Type B pancreatic cell (in vitro differentiated cells): ENCODE data around the gene PDGFA. TPM values are rescaled to one million over a fixed set of nuclear protein-coding genes. Genes with fewer than 3 reads are reported as not detected.

Experiments
- DNase-seq: peaks from one replicate; pipeline ENCODE4 v3.0.0; 2021; ENCODE audit warnings: mixed read lengths; ENCODE audit not compliant: unreplicated experiment; ENCODE audit errors: extremely low spot score
- H3K27ac Mint-ChIP-seq: 2 replicates; pipeline ENCODE4 v1.8.0; 2021; ENCODE audit warnings: mild to moderate bottlenecking, mixed read lengths
- H3K27me3 Mint-ChIP-seq: 2 replicates; pipeline ENCODE4 v1.8.0; 2021; ENCODE audit warnings: mixed read lengths
- H3K36me3 Mint-ChIP-seq: 2 replicates; pipeline ENCODE4 v1.8.0; 2021; ENCODE audit warnings: mixed read lengths
- H3K4me1 Mint-ChIP-seq: one replicate; pipeline ENCODE4 v1.8.0; 2021; ENCODE audit warnings: mixed read lengths; ENCODE audit not compliant: unreplicated experiment
- H3K4me3 Mint-ChIP-seq: 2 replicates; pipeline ENCODE4 v1.8.0; 2021; ENCODE audit warnings: mild to moderate bottlenecking, mixed read lengths
- H3K9me3 Mint-ChIP-seq: 2 replicates; pipeline ENCODE4 v1.8.0; 2021; ENCODE audit warnings: mixed read lengths
- total RNA-seq: library from RNA; stranded (reverse); gene quantifications from 2 replicates; pipeline ENCODE4 v1.2.1, GENCODE V29; 2021; ENCODE audit warnings: low replicate concordance
- TF ChIP-seq, protein P1 (sequence below): fragments of 200-600 bp; sonication (generic); conservative IDR thresholded peaks from 2 replicates; pipeline ENCODE4 v1.5.0; 2021; ENCODE audit warnings: antibody characterized with exemption, mild to moderate bottlenecking

Gene PDGFA
- total RNA-seq, 1 donor from 2014 or later = 28.1 TPM

DNA sequence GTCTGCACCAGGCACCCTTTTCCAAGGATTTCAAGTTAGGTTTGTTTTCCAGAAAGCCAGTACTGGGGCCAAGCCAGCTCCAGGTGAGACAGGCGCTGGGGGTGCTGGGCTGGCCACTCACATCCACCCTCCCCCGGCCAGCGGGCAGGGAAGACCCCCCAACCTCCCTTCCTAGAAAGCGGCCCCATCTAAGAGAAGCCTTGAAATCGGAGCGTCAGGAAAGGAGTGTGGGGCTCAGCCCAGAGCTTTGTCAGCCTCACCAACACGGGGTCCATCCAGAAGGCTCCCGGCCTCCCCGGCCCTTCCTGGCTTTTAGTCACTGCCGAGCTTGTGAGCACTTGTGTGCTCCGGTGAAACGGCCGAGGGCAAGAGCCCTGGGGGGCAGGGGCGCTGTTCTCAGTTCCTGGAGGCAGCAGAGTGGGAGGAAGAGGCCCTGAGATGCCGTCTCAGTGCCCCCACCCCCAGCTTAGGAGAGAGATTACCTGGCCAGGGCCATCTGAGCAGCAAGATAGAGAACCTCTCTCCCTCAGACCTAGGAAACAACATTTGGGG lies 39.6 kb downstream of the PDGFA start:
- TF ChIP-seq, protein P1, sequence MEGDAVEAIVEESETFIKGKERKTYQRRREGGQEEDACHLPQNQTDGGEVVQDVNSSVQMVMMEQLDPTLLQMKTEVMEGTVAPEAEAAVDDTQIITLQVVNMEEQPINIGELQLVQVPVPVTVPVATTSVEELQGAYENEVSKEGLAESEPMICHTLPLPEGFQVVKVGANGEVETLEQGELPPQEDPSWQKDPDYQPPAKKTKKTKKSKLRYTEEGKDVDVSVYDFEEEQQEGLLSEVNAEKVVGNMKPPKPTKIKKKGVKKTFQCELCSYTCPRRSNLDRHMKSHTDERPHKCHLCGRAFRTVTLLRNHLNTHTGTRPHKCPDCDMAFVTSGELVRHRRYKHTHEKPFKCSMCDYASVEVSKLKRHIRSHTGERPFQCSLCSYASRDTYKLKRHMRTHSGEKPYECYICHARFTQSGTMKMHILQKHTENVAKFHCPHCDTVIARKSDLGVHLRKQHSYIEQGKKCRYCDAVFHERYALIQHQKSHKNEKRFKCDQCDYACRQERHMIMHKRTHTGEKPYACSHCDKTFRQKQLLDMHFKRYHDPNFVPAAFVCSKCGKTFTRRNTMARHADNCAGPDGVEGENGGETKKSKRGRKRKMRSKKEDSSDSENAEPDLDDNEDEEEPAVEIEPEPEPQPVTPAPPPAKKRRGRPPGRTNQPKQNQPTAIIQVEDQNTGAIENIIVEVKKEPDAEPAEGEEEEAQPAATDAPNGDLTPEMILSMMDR = no peak

GRCh38 chr7:479115-479947 lies 40.3 kb downstream of the PDGFA start:
- Mint-ChIP-seq H3K36me3 (no peaks in the 10 kb centered on the region), H3K27ac (no peak overlapping the region), H3K9me3 (peaks cover 9% of the 10 kb centered on the region), H3K27me3 (peaks cover 9% of the 10 kb centered on the region), H3K4me3 (no peak overlapping the region), H3K4me1 (peaks cover 10% of the 10 kb centered on the region)
- TF ChIP-seq, protein P1 = no peak
- DNase-seq = no peak

More for the DNA sequence above, 39.6 kb downstream of the PDGFA start:
- Mint-ChIP-seq H3K27ac (no peak overlapping the region), H3K27me3 (peaks cover 9% of the 10 kb centered on the region), H3K4me3 (no peak overlapping the region), H3K9me3 (peaks cover 9% of the 10 kb centered on the region), H3K36me3 (no peaks in the 10 kb centered on the region), H3K4me1 (peaks cover 10% of the 10 kb centered on the region)
- no peak for DNase-seq

DNA sequence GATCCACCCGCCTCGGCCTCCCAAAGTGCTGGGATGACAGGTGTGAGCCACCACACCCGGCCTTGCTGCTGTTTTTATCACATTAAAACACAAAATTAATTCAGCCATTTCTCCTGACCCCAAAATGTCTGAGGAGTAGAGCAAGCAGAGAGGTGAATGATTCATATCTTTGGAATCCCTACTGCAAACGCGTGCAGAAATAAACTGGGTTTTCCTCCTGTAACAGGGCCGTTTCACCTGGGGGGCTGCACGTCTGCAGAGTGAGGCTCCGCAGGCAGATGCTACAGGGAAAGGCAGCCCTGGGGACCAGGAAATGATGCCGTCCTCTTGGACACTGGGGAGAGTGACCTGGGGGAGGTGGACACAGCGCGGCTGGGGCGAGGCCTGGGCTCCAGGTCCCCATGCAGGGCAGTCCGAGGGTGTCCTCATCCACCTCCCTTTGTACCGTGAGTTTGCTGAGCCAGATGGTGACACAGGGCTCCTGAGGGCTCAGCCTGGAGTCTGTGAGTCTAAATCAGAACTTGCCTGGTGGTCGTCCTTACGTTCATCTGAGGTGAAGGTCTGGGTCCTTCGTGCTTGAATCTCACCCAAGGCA lies 41.9 kb downstream of the PDGFA start:
- H3K9me3 Mint-ChIP-seq = peaks cover 5% of the 10 kb centered on the region
- no peak for DNase-seq
- peaks cover 4% of the 10 kb centered on the region for H3K4me1 Mint-ChIP-seq
- peaks cover 9% of the 10 kb centered on the region for H3K27me3 Mint-ChIP-seq
- H3K4me3 Mint-ChIP-seq = no peak overlapping the region
- no peaks in the 10 kb centered on the region for H3K36me3 Mint-ChIP-seq
- no peak overlapping the region for H3K27ac Mint-ChIP-seq
- TF ChIP-seq, protein P1 = no peak

GRCh38 chr7:476736-477360 lies 42.8 kb downstream of the PDGFA start:
- no peak overlapping the region for H3K27ac Mint-ChIP-seq
- TF ChIP-seq, protein P1 = no peak
- no peak for DNase-seq
- peaks cover 4% of the 10 kb centered on the region for H3K4me1 Mint-ChIP-seq
- H3K9me3 Mint-ChIP-seq = no peaks in the 10 kb centered on the region
- H3K36me3 Mint-ChIP-seq = no peaks in the 10 kb centered on the region
- no peak overlapping the region for H3K4me3 Mint-ChIP-seq
- peaks cover under 1% of the 10 kb centered on the region for H3K27me3 Mint-ChIP-seq

GRCh38 chr7:475951-476441 lies 43.6 kb downstream of the PDGFA start:
- H3K4me3 Mint-ChIP-seq = no peak overlapping the region
- TF ChIP-seq, protein P1 = no peak
- H3K27ac Mint-ChIP-seq = no peak overlapping the region
- H3K27me3 Mint-ChIP-seq = no peaks in the 10 kb centered on the region
- peaks cover 4% of the 10 kb centered on the region for H3K4me1 Mint-ChIP-seq
- H3K36me3 Mint-ChIP-seq = no peaks in the 10 kb centered on the region
- no peaks in the 10 kb centered on the region for H3K9me3 Mint-ChIP-seq
- DNase-seq = no peak
